Erythroblast (primary cell): ENCODE results near the gene PASK.

Experiments used
- GATA1 ChIP-seq: IDR thresholded peaks from 2 replicates; pipeline ENCODE4 v1.6.1; 2011; ENCODE audit warnings: low read depth, mild to moderate bottlenecking, control low read depth, low read length, moderate library complexity
- POLR2A ChIP-seq: IDR thresholded peaks from 2 replicates; pipeline ENCODE4 v1.6.1; 2011; ENCODE audit warnings: mild to moderate bottlenecking, low read length

- TF ChIP-seq POLR2A (no peak), GATA1 (no peak)
These were observed 55.1 kb downstream of the PASK start for GRCh38 chr2:241094172-241094571.
